K562 (cell line): ENCODE results near the gene FKBP7. TPM values are rescaled to one million over a fixed set of nuclear protein-coding genes. Genes with fewer than 3 reads are reported as not detected.
A peak's percentile ranks its signal among the peaks of the same experiment; 100 is the strongest.

ENCODE experiments used
- ATAC-seq: fragments of 200-7000 bp; cut with Tn5 transposase; 3 replicates; pipeline ENCODE4 v1.9.1; 2020; ENCODE audit warnings: moderate library complexity
- BruUV-seq: library from RNA; stranded (reverse); fragments of 400-500 nt; replicated peaks from 2 replicates; lab custom pipeline; 2021; lab: Mats Ljungman, UMichigan
- CTCF ChIA-PET: fragments of 300-600 bp; formaldehyde crosslinking; extraction: SDS; loops from one replicate; lab custom pipeline; 2021; ENCODE audit warnings: low intra/inter-chr PET ratio; lab: Yijun Ruan, JAX
- POLR2A ChIA-PET: fragments of 300-600, 350-650 bp; sonication (Branson Sonifier 250); formaldehyde crosslinking; extraction: SDS; loops from one replicate; lab custom pipeline; 2021; ENCODE audit warnings: antibody characterized with exemption, inconsistent platforms; lab: Yijun Ruan, JAX
- DNase-seq, 4 experiments: peaks; one replicate each; pipeline versions ENCODE4 v3.0.0 to v3.0.0-alpha.2; 2011 to 2018; ENCODE audit warnings: low spot score in 3 of 4, mixed read lengths in 3 of 4; ENCODE audit errors: extremely low read depth in 1 of 4
- FAIRE-seq: peaks from 2 replicates; lab custom pipeline; 2011; peaks lifted over from hg19 to GRCh38; lab: Jason Lieb, UNC
- H2AFZ ChIP-seq: 2 replicates; pipeline ENCODE4 v1.6.0; 2011; ENCODE audit warnings: low read depth, low read length, control low read depth, inconsistent platforms
- H3K27ac ChIP-seq: fragments of 200-600 bp; 3 replicates; pipeline ENCODE4 v1.8.0; 2011; ENCODE audit warnings: low read depth, mild to moderate bottlenecking, control low read depth, inconsistent platforms, low read length, moderate library complexity, mixed read lengths; ENCODE audit errors: extremely low read depth
- H3K27me3 ChIP-seq, 2 experiments: fragments of 300-600 bp in 1 of 2; 2 replicates in 1 of 2; 3 replicates in 1 of 2; pipeline versions ENCODE4 v1.6.0 to v1.8.0; 2011; ENCODE audit warnings: inconsistent platforms in 2 of 2, low read length in 2 of 2, mild to moderate bottlenecking in 1 of 2, mixed read lengths in 1 of 2, moderate library complexity in 1 of 2; ENCODE audit not compliant: control insufficient read depth in 2 of 2, insufficient read depth in 2 of 2
- H3K36me3 ChIP-seq: fragments of 300-600 bp; 3 replicates; pipeline ENCODE4 v1.8.0; 2011; ENCODE audit warnings: mild to moderate bottlenecking, low read length, inconsistent platforms; ENCODE audit not compliant: control insufficient read depth, insufficient read depth
- H3K4me1 ChIP-seq, 2 experiments: fragments of 200-600 bp in 1 of 2; replicated peaks in 1 of 2; 2 replicates in 1 of 2; 3 replicates in 1 of 2; pipeline versions ENCODE4 v1.5.1 to v1.8.0; 2011; ENCODE audit warnings: inconsistent platforms in 2 of 2, low read length in 2 of 2, mild to moderate bottlenecking in 1 of 2, mixed read lengths in 1 of 2, moderate library complexity in 1 of 2; ENCODE audit not compliant: control insufficient read depth in 2 of 2, insufficient read depth in 2 of 2
- H3K4me2 ChIP-seq: 2 replicates; pipeline ENCODE4 v1.6.1; 2011; ENCODE audit warnings: low read length, control low read depth, inconsistent platforms, mixed read lengths; ENCODE audit not compliant: insufficient read depth
- H3K4me3 ChIP-seq: fragments of 200-600 bp; sonication (generic), shearing (Covaris generic); 2 replicates; pipeline ENCODE4 v1.5.1; 2016; ENCODE audit warnings: control low read depth, inconsistent platforms
- H3K79me2 ChIP-seq: fragments of 200-600 bp; 3 replicates; pipeline ENCODE4 v1.8.0; 2011; ENCODE audit warnings: low read length, inconsistent platforms; ENCODE audit not compliant: control insufficient read depth, insufficient read depth
- H3K9ac ChIP-seq, 2 experiments: 2 replicates each; pipeline versions ENCODE4 v1.6.0 to v1.6.1; 2011; ENCODE audit warnings: low read depth in 2 of 2, low read length in 2 of 2, control low read depth in 1 of 2, inconsistent platforms in 1 of 2, mild to moderate bottlenecking in 1 of 2, mixed read lengths in 1 of 2; ENCODE audit not compliant: insufficient read depth in 1 of 2
- H3K9me1 ChIP-seq: one replicate; pipeline ENCODE4 v1.6.0; 2011; ENCODE audit warnings: inconsistent platforms, mild to moderate bottlenecking, low read length, moderate library complexity; ENCODE audit not compliant: control insufficient read depth, insufficient read depth
- H3K9me3 ChIP-seq: replicated peaks from 2 replicates; pipeline ENCODE4 v1.5.1; 2011; ENCODE audit warnings: low read depth, low read length, inconsistent platforms; ENCODE audit not compliant: control insufficient read depth, insufficient read depth
- H4K20me1 ChIP-seq: replicated peaks from 2 replicates; pipeline ENCODE4 v1.6.1; 2011; ENCODE audit warnings: low read length, inconsistent platforms, mixed read lengths; ENCODE audit not compliant: control insufficient read depth, insufficient read depth
- BMI1 ChIP-seq: fragments of 150-350 bp; IDR thresholded peaks from 2 replicates; pipeline ENCODE4 v1.6.1; 2014; ENCODE audit warnings: low read length
- EGR1 ChIP-seq: fragments of 450-650 bp; conservative IDR thresholded peaks from 2 replicates; pipeline ENCODE4 v1.6.1; 2017; ENCODE audit warnings: mild to moderate bottlenecking
- FOXK1 ChIP-seq: sonication (generic); formaldehyde crosslinking; IDR thresholded peaks from 2 replicates; pipeline ENCODE4 v1.8.0; 2022; ENCODE audit warnings: missing genetic modification reagents, mild to moderate bottlenecking, borderline replicate concordance
- HNRNPH1 ChIP-seq: fragments of 200-400 bp; formaldehyde crosslinking; optimal IDR thresholded peaks from 2 replicates; pipeline ENCODE3; 2017; ENCODE audit warnings: low read depth, mild to moderate bottlenecking, low read length, moderate library complexity
- HNRNPL ChIP-seq: fragments of 200-400 bp; formaldehyde crosslinking; IDR thresholded peaks from 2 replicates; pipeline ENCODE4 v1.6.1; 2017; ENCODE audit warnings: low read depth, mild to moderate bottlenecking, low read length
- JUND ChIP-seq, 2 experiments: IDR thresholded peaks; 2 replicates in 1 of 2; 3 replicates in 1 of 2; pipeline ENCODE4 v1.6.1; 2011; ENCODE audit warnings: borderline replicate concordance in 2 of 2, low read depth in 2 of 2, low read length in 2 of 2, improper control_type of control experiment in 1 of 2, missing biosample characterization in 1 of 2, missing genetic modification characterization in 1 of 2, missing genetic modification reagents in 1 of 2
- MCM2 ChIP-seq: fragments of 450-650 bp; IDR thresholded peaks from 2 replicates; pipeline ENCODE4 v1.6.1; 2017; ENCODE audit warnings: low read depth, mild to moderate bottlenecking
- MED1 ChIP-seq: sonication (generic); formaldehyde crosslinking; IDR thresholded peaks from 2 replicates; pipeline ENCODE4 v1.8.1; 2023; ENCODE audit warnings: missing genetic modification reagents, borderline replicate concordance
- MIER1 ChIP-seq: fragments of 450-650 bp; IDR thresholded peaks from 2 replicates; pipeline ENCODE4 v1.6.1; 2016; ENCODE audit warnings: antibody characterized with exemption, mild to moderate bottlenecking, low read depth
- NR3C1 ChIP-seq: sonication (generic); formaldehyde crosslinking; IDR thresholded peaks from 2 replicates; pipeline ENCODE4 v1.8.1; 2022; ENCODE audit warnings: missing genetic modification reagents
- PHF21A ChIP-seq: fragments of 450-650 bp; IDR thresholded peaks from 2 replicates; pipeline ENCODE4 v1.6.1; 2017; ENCODE audit warnings: low read depth, borderline replicate concordance
- PPARD ChIP-seq: fragments of 250-450 bp; sonication (Bioruptor Pico); IDR thresholded peaks from 2 replicates; pipeline ENCODE4 v1.8.0; 2022; ENCODE audit warnings: inconsistent platforms, mild to moderate bottlenecking, moderate library complexity
- RAD21 ChIP-seq, 2 experiments: fragments of 250-450 bp in 1 of 2; fragments of 450-650 bp in 1 of 2; sonication (Bioruptor Pico) in 1 of 2; formaldehyde crosslinking in 1 of 2; IDR thresholded peaks in 1 of 2; conservative IDR thresholded peaks in 1 of 2; 2 replicates each; pipeline versions ENCODE4 v1.4.0 to v1.8.0; 2020 to 2022; ENCODE audit warnings: mild to moderate bottlenecking in 2 of 2, moderate library complexity in 1 of 2
- ZNF146 ChIP-seq: IDR thresholded peaks from one replicate; pipeline ENCODE4 v1.6.1; 2018; ENCODE audit warnings: missing compliant biosample characterization; ENCODE audit not compliant: unreplicated experiment
- ZNF24 ChIP-seq: fragments of 450-650 bp; IDR thresholded peaks from 2 replicates; pipeline ENCODE4 v1.6.1; 2016
- ZNF282 ChIP-seq: sonication (generic); formaldehyde crosslinking; IDR thresholded peaks from 2 replicates; pipeline ENCODE4 v1.8.1; 2023; ENCODE audit warnings: missing genetic modification reagents
- ZNF436 ChIP-seq: fragments of 250-450, 450-650 bp; sonication (Bioruptor Pico); formaldehyde crosslinking; IDR thresholded peaks from 2 replicates; pipeline ENCODE4 v1.7.0; 2020; ENCODE audit warnings: mild to moderate bottlenecking
- WGBS: fragments of 100-300 bp; shearing (Covaris generic); methylation state at CpG from one replicate; pipeline ENCODE4 v1.1.6; 2016; ENCODE audit warnings: low coverage, mixed read lengths; ENCODE audit not compliant: insufficient coverage; ENCODE audit errors: missing lambda C conversion rate; 5-methylcytosine and 5-hydroxymethylcytosine counted together
- in situ Hi-C: fragments of 300-500 bp; cut with MboI; formaldehyde crosslinking; loops from 4 replicates; pipeline ENCODE4 v1.15.0; 2018; ENCODE audit warnings: inconsistent platforms, mixed read lengths
- intact Hi-C: fragments of 100-400 bp; cut with micrococcal nuclease; formaldehyde crosslinking; loops from 2 replicates; pipeline ENCODE4 v1.14.2; 2022
- polyA plus RNA-seq, 8 experiments: library from polyadenylated mRNA; depleted of rRNA in 4 of 8; stranded (reverse) in 5 of 8; unstranded in 3 of 8; fragments of >200 nt; fragmentation: Nextera tagmentation in 2 of 8; fragmentation: Illumina TruSeq in 1 of 8; extraction: Ambion mirVana in 2 of 8; extraction: Trizol in 1 of 8; gene quantifications; 2 replicates each; pipeline versions ENCODE4 v1.2.1 to v1.2.3, GENCODE V29; 2011 to 2014; ENCODE audit warnings: inconsistent platforms in 1 of 8, missing spikeins in 1 of 8
- total RNA-seq, 7 experiments: library from RNA; depleted of rRNA in 6 of 7; stranded (reverse); fragments of >200 nt in 6 of 7; fragmentation: Illumina TruSeq in 2 of 7; extraction: Trizol in 2 of 7; gene quantifications; 2 replicates each; pipeline versions ENCODE4 v1.2.1 to v1.2.3, GENCODE V29; 2011 to 2021; ENCODE audit warnings: low replicate concordance in 1 of 7
- TF ChIP-seq, protein P1 (sequence below), 2 experiments: fragments of 150-350 bp in 1 of 2; IDR thresholded peaks; 2 replicates each; pipeline ENCODE4 v1.6.1; 2012 to 2016; ENCODE audit warnings: low read depth in 2 of 2, low read length in 2 of 2, mild to moderate bottlenecking in 1 of 2, moderate library complexity in 1 of 2
- TF ChIP-seq, protein P2 (sequence below): IDR thresholded peaks from 2 replicates; pipeline ENCODE4 v1.6.1; 2014; ENCODE audit warnings: antibody characterized with exemption

The FKBP7 gene
- total and polyA plus RNA-seq, 9 of the 15 experiments (the other 6 are each of a cell fraction or from before 2014, with no cell fraction given), result 6.1 to 23.2 (median 19.0) TPM

DNA sequence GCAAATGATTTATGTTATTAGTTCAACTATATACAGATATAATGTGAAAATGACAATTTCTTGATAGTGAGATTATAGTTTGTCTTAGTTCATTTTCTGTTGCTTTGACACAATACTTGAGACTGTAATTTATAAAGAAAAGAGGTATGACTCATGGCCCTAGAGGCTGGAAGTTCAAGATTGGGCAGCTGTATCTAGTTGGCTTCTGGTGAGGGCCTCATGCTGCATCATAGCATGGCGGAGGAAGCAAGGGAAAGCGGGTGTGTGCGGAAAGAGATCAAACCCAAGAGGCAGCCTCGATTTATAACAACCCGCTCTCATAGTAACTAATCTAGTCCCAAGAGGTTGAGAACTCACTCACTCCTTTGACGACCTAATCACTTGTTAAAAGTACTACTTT lies 13.2 kb upstream of the FKBP7 start:
- Histone ChIP-seq H2AFZ (peak overlapping the region; percentile 60), H3K4me1 (peaks cover 0 to 3% of the 10 kb centered on the region in 2 experiments; a peak in 2 of 5 replicates), H3K9ac (peak overlapping the region in 1 of 2 experiments; percentile 21; a peak in 1 of 4 replicates), H3K27me3 (no peaks in the 10 kb centered on the region), H4K20me1 (no peaks in the 10 kb centered on the region), H3K4me2 (no peak overlapping the region), H3K4me3 (no peak overlapping the region), H3K36me3 (peaks cover 56% of the 10 kb centered on the region), H3K79me2 (no peaks in the 10 kb centered on the region), H3K9me1 (no peaks in the 10 kb centered on the region), H3K9me3 (no peaks in the 10 kb centered on the region), H3K27ac (peak overlapping the region; percentile 66)
- peak; percentile 73 for FAIRE-seq
- BruUV-seq, result no TSS peak
- DNase-seq, result peak in 2 of 4 experiments; percentile 37 to 63
- intact Hi-C loops (no loop called here), in situ Hi-C loops (no loop called here)
- ATAC-seq, result peak; percentile 60
- ChIA-PET CTCF (no interaction called here), POLR2A (interaction anchor here (1.6 to 2.0 kb wide), 2 partner anchors 10 to 11 kb away, joined by 4 to 6 read pairs; no protein-coding TSS in a partner anchor)
- 50% methylated on average over 6 of the region's 6 CpGs for WGBS
- TF ChIP-seq BMI1 (no peak), JUND (IDR thresholded peaks at IDR 0.05; ENCODE audit: borderline replicate concordance, low read depth, low read length) (peak; percentile 69; the same call in 1 of the 2 replicates), JUND (tag; IDR thresholded peaks at IDR 0.05; ENCODE audit: borderline replicate concordance, low read depth, low read length) (peak; percentile 73), NR3C1 (CRISPR knock-in tag) (no peak), HNRNPL (no peak), EGR1 (no peak), PPARD (CRISPR knock-in tag) (no peak), ZNF282 (CRISPR knock-in tag) (no peak), ZNF24 (no peak), ZNF146 (CRISPR knock-in tag) (no peak), HNRNPH1 (no peak), PHF21A (no peak), MIER1 (no peak), ZNF436 (CRISPR knock-in tag) (no peak), FOXK1 (CRISPR knock-in tag) (no peak), MED1 (CRISPR knock-in tag) (no peak), RAD21 (CRISPR knock-in tag; conservative IDR thresholded peaks at IDR 0.05 in 1 of 2, IDR thresholded peaks at IDR 0.05 in 1 of 2) (no peak), MCM2 (no peak)
- TF ChIP-seq, protein P1, sequence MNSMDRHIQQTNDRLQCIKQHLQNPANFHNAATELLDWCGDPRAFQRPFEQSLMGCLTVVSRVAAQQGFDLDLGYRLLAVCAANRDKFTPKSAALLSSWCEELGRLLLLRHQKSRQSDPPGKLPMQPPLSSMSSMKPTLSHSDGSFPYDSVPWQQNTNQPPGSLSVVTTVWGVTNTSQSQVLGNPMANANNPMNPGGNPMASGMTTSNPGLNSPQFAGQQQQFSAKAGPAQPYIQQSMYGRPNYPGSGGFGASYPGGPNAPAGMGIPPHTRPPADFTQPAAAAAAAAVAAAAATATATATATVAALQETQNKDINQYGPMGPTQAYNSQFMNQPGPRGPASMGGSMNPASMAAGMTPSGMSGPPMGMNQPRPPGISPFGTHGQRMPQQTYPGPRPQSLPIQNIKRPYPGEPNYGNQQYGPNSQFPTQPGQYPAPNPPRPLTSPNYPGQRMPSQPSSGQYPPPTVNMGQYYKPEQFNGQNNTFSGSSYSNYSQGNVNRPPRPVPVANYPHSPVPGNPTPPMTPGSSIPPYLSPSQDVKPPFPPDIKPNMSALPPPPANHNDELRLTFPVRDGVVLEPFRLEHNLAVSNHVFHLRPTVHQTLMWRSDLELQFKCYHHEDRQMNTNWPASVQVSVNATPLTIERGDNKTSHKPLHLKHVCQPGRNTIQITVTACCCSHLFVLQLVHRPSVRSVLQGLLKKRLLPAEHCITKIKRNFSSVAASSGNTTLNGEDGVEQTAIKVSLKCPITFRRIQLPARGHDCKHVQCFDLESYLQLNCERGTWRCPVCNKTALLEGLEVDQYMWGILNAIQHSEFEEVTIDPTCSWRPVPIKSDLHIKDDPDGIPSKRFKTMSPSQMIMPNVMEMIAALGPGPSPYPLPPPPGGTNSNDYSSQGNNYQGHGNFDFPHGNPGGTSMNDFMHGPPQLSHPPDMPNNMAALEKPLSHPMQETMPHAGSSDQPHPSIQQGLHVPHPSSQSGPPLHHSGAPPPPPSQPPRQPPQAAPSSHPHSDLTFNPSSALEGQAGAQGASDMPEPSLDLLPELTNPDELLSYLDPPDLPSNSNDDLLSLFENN (IDR thresholded peaks at IDR 0.05; ENCODE audit: low read depth in 2 of 2, low read length in 2 of 2), result no peak
- TF ChIP-seq, protein P2, sequence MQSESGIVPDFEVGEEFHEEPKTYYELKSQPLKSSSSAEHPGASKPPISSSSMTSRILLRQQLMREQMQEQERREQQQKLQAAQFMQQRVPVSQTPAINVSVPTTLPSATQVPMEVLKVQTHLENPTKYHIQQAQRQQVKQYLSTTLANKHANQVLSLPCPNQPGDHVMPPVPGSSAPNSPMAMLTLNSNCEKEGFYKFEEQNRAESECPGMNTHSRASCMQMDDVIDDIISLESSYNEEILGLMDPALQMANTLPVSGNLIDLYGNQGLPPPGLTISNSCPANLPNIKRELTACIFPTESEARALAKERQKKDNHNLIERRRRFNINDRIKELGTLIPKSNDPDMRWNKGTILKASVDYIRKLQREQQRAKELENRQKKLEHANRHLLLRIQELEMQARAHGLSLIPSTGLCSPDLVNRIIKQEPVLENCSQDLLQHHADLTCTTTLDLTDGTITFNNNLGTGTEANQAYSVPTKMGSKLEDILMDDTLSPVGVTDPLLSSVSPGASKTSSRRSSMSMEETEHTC, result no peak
